Measurements from ENCODE around the gene ENPP1.

The ENPP1 gene

DNA sequence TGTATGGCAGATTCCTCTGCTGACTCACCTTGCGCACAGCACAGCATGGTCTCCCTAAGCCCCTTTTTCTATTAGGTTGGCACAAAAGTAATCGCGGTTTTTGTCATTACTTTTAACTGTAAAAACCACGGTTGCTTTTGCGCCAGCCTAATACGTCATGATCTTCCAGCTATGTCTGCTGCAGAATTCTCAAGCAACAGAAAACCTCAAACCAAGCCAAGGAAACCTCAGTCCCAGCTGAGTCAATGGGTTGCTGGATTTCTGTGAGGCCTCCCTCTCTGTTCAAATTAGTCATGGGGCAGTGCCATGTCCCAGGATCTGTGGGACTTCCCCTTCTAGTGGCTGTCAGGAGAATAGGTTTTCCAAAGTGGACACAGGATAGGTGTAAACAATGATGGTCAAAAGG, 15.7 kb upstream of the ENPP1 start:
- H3K27ac ChIP-seq, result no peak overlapping the region
- H3K9me3 ChIP-seq, result no peaks in the 10 kb centered on the region
- no peaks in the 10 kb centered on the region for H3K4me1 ChIP-seq
- H3K36me3 ChIP-seq, result no peaks in the 10 kb centered on the region
- no peak for DNase-seq
- H3K27me3 ChIP-seq, result no peaks in the 10 kb centered on the region
- TF ChIP-seq CTCF (IDR thresholded peaks at IDR 0.05), result no peak
- H3K4me3 ChIP-seq, result no peak overlapping the region
- intact Hi-C loops (cut with DNase I; ENCODE audit: low total_unique reads), result no loop called here

DNA sequence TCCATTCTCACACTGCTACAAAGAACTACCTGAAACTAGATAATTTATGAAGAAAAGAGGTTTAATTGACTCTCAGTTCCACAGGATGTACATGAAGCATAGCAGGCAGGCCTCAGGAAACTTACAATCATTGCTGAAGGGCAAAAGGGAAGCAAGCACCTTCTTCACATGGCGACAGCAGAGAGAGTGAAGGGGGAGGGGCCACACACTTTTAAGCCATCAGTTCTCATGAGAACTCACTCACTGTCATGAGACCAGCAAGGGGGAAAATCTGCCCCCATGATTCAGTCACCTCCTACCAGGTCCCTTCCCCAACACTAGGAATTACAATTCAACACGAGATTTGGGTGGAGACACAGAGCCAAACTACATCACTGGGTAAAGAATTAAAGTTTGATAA, 12.5 kb upstream of the ENPP1 start:
- Histone ChIP-seq H3K27me3 (no peaks in the 10 kb centered on the region), H3K4me3 (no peak overlapping the region), H3K36me3 (no peaks in the 10 kb centered on the region), H3K9me3 (no peaks in the 10 kb centered on the region), H3K27ac (no peak overlapping the region), H3K4me1 (no peaks in the 10 kb centered on the region)
- intact Hi-C loops (cut with DNase I; ENCODE audit: low total_unique reads), result no loop called here
- no peak for TF ChIP-seq CTCF (IDR thresholded peaks at IDR 0.05)
- DNase-seq, result no peak

GRCh38 chr6:131802347-131802746, 5.5 kb upstream of the ENPP1 start:
- no peaks in the 10 kb centered on the region for H3K36me3 ChIP-seq
- intact Hi-C loops (cut with DNase I; ENCODE audit: low total_unique reads), result no loop called here

GRCh38 chr6:131803007-131803769, 4.6 kb upstream of the ENPP1 start:
- intact Hi-C loops (cut with DNase I; ENCODE audit: low total_unique reads), result no loop called here
- no peak for DNase-seq
- H3K4me3 ChIP-seq, result no peak overlapping the region
- H3K27me3 ChIP-seq, result no peaks in the 10 kb centered on the region
- peaks cover 0 to 22% (median 0%) of the 10 kb centered on the region in 4 donors for H3K4me1 ChIP-seq
- TF ChIP-seq CTCF (IDR thresholded peaks at IDR 0.05), result no peak
- H3K36me3 ChIP-seq, result no peaks in the 10 kb centered on the region
- no peaks in the 10 kb centered on the region for H3K9me3 ChIP-seq
- no peak overlapping the region for H3K27ac ChIP-seq

More at GRCh38 chr6:131802347-131802746, 5.5 kb upstream of the ENPP1 start:
- Histone ChIP-seq H3K27me3 (no peaks in the 10 kb centered on the region), H3K4me1 (peaks cover 0 to 21% (median 0%) of the 10 kb centered on the region in 4 donors), H3K9me3 (no peaks in the 10 kb centered on the region), H3K27ac (no peak overlapping the region), H3K4me3 (no peak overlapping the region)
- TF ChIP-seq CTCF (IDR thresholded peaks at IDR 0.05), result no peak
- DNase-seq, result no peak

GRCh38 chr6:131804131-131804530, 3.7 kb upstream of the ENPP1 start:
- Histone ChIP-seq H3K36me3 (no peaks in the 10 kb centered on the region), H3K27me3 (no peaks in the 10 kb centered on the region), H3K27ac (no peak overlapping the region), H3K4me3 (no peak overlapping the region), H3K9me3 (no peaks in the 10 kb centered on the region), H3K4me1 (peaks cover 0 to 31% (median 4%) of the 10 kb centered on the region in 4 donors)
- intact Hi-C loops (cut with DNase I; ENCODE audit: low total_unique reads), result no loop called here
- DNase-seq, result no peak
- TF ChIP-seq CTCF (IDR thresholded peaks at IDR 0.05), result no peak
